Osteoblast (primary cell): ENCODE data around the gene DCP1A. TPM values are rescaled to one million over a fixed set of nuclear protein-coding genes. Genes with fewer than 3 reads are reported as not detected.

Experiments
- DNase-seq: peaks from one replicate; pipeline ENCODE4 v3.0.0; 2011; ENCODE audit warnings: low spot score, mixed read lengths; ENCODE audit not compliant: insufficient read length; ENCODE audit errors: missing footprints
- H2AFZ ChIP-seq: 2 replicates; pipeline ENCODE4 v1.6.0; 2011; ENCODE audit warnings: mild to moderate bottlenecking, low read length
- H3K27ac ChIP-seq: 2 replicates; pipeline ENCODE4 v1.5.1; 2011; ENCODE audit warnings: mild to moderate bottlenecking, low read depth, low read length, moderate library complexity
- H3K27me3 ChIP-seq: 2 replicates; pipeline ENCODE4 v1.6.0; 2012; ENCODE audit warnings: mild to moderate bottlenecking, control low read depth, inconsistent platforms, low read length, moderate library complexity; ENCODE audit not compliant: insufficient read depth
- H3K36me3 ChIP-seq: 2 replicates; pipeline ENCODE4 v1.5.1; 2011; ENCODE audit warnings: mild to moderate bottlenecking, low read length, control low read depth, moderate library complexity; ENCODE audit not compliant: insufficient read depth
- H3K4me1 ChIP-seq: 2 replicates; pipeline ENCODE4 v1.5.1; 2011; ENCODE audit warnings: mild to moderate bottlenecking, low read length, control low read depth, moderate library complexity; ENCODE audit not compliant: insufficient read depth
- H3K4me2 ChIP-seq: 2 replicates; pipeline ENCODE4 v1.6.0; 2011; ENCODE audit warnings: mild to moderate bottlenecking, low read length; ENCODE audit not compliant: insufficient read depth
- H3K4me3 ChIP-seq: fragments of 200-600 bp; sonication (generic); 3 replicates; pipeline ENCODE4 v1.5.1; 2012; ENCODE audit warnings: mild to moderate bottlenecking, low read length, inconsistent platforms; ENCODE audit not compliant: insufficient read depth
- H3K79me2 ChIP-seq: 2 replicates; pipeline ENCODE4 v1.6.0; 2012; ENCODE audit warnings: mild to moderate bottlenecking, low read length, control low read depth, inconsistent platforms; ENCODE audit not compliant: insufficient read depth
- H3K9me3 ChIP-seq: 2 replicates; pipeline ENCODE4 v1.5.1; 2011; ENCODE audit warnings: low read depth, low read length, control low read depth
- H4K20me1 ChIP-seq: 2 replicates; pipeline ENCODE4 v1.6.0; 2012; ENCODE audit warnings: mild to moderate bottlenecking, low read length, control low read depth; ENCODE audit not compliant: insufficient read depth
- CTCF ChIP-seq: IDR thresholded peaks from 2 replicates; pipeline ENCODE4 v1.5.1; 2011; ENCODE audit warnings: mild to moderate bottlenecking, low read depth, low read length, moderate library complexity; ENCODE audit errors: extremely low read depth
- total RNA-seq: library from RNA; depleted of rRNA; stranded (reverse); fragments of >200 nt; gene quantifications from 2 replicates; pipeline ENCODE4 v1.2.3, GENCODE V29; 2012

The DCP1A gene
- total RNA-seq, 1 donor, result 16.6 TPM

- H3K27me3 ChIP-seq, result no peaks in the 10 kb centered on the region
- DNase-seq, result no peak
- H2AFZ ChIP-seq, result peak overlapping the region; percentile 49
- TF ChIP-seq CTCF, result no peak
- no peak overlapping the region for H3K4me3 ChIP-seq
- no peaks in the 10 kb centered on the region for H3K79me2 ChIP-seq
- no peaks in the 10 kb centered on the region for H4K20me1 ChIP-seq
- H3K27ac ChIP-seq, result no peak overlapping the region
- no peaks in the 10 kb centered on the region for H3K9me3 ChIP-seq
- H3K36me3 ChIP-seq, result no peaks in the 10 kb centered on the region
- H3K4me1 ChIP-seq, result peaks cover 3% of the 10 kb centered on the region
- no peak overlapping the region for H3K4me2 ChIP-seq
These were observed 82.6 kb downstream of the DCP1A start for GRCh38 chr3:53264718-53265117.

GRCh38 chr3:53263907-53264306 lies 83.4 kb downstream of the DCP1A start:
- no peaks in the 10 kb centered on the region for H3K27me3 ChIP-seq
- no peak for DNase-seq
- no peak overlapping the region for H3K4me3 ChIP-seq
- no peak overlapping the region for H3K4me2 ChIP-seq
- H2AFZ ChIP-seq, result no peak overlapping the region
- H3K79me2 ChIP-seq, result no peaks in the 10 kb centered on the region
- no peaks in the 10 kb centered on the region for H3K36me3 ChIP-seq
- no peaks in the 10 kb centered on the region for H3K4me1 ChIP-seq
- no peaks in the 10 kb centered on the region for H3K9me3 ChIP-seq
- no peak for TF ChIP-seq CTCF
- H3K27ac ChIP-seq, result no peak overlapping the region
- no peaks in the 10 kb centered on the region for H4K20me1 ChIP-seq

- Histone ChIP-seq H3K4me2 (no peak overlapping the region), H3K27me3 (no peaks in the 10 kb centered on the region), H3K4me3 (no peak overlapping the region), H3K36me3 (no peaks in the 10 kb centered on the region), H2AFZ (peak overlapping the region; percentile 53), H4K20me1 (no peaks in the 10 kb centered on the region), H3K79me2 (no peaks in the 10 kb centered on the region), H3K27ac (no peak overlapping the region), H3K4me1 (no peaks in the 10 kb centered on the region), H3K9me3 (no peaks in the 10 kb centered on the region)
- TF ChIP-seq CTCF, result no peak
- DNase-seq, result no peak
These were observed 85.6 kb downstream of the DCP1A start for GRCh38 chr3:53261712-53262111.

GRCh38 chr3:53260286-53260785 lies 87.0 kb downstream of the DCP1A start:
- no peak for TF ChIP-seq CTCF
- H3K27me3 ChIP-seq, result no peaks in the 10 kb centered on the region
- H3K27ac ChIP-seq, result no peak overlapping the region
- H3K4me1 ChIP-seq, result no peaks in the 10 kb centered on the region
- DNase-seq, result no peak
- no peak overlapping the region for H3K4me2 ChIP-seq
- no peaks in the 10 kb centered on the region for H3K36me3 ChIP-seq
- H3K4me3 ChIP-seq, result no peak overlapping the region
- no peak overlapping the region for H2AFZ ChIP-seq
- H4K20me1 ChIP-seq, result peaks cover 2% of the 10 kb centered on the region
- H3K9me3 ChIP-seq, result no peaks in the 10 kb centered on the region
- peaks cover 4% of the 10 kb centered on the region for H3K79me2 ChIP-seq
